22Rv1 (cell line): ENCODE results near the gene CNTN1.

Experiments used
- ZFX ChIP-seq: fragments of 450-650 bp; IDR thresholded peaks from 2 replicates; pipeline ENCODE4 v1.6.1; 2017; ENCODE audit warnings: antibody characterized with exemption, borderline replicate concordance
- TF ChIP-seq, protein P1 (sequence below): fragments of 450-650 bp; IDR thresholded peaks from 2 replicates; pipeline ENCODE4 v1.5.1; 2017; ENCODE audit warnings: mild to moderate bottlenecking

DNA sequence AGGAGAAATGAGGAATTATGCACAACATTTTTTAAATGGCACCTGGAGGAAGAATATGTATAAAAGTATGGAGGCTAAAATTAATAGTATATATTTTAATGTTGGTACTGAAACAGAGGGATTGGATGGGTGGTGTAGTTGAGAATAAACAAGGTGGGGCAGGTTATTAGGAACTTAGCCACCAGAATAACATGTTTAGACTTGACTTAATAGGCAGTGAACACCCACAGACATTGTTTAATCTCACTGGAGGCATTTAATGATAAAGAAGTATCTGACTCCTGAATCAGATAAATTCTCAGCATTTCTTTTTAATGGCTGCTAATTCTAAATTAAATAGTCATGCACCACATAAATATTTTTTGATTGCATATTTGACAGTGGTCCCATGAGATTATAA lies 139.7 kb downstream of the CNTN1 start:
- TF ChIP-seq, protein P1, sequence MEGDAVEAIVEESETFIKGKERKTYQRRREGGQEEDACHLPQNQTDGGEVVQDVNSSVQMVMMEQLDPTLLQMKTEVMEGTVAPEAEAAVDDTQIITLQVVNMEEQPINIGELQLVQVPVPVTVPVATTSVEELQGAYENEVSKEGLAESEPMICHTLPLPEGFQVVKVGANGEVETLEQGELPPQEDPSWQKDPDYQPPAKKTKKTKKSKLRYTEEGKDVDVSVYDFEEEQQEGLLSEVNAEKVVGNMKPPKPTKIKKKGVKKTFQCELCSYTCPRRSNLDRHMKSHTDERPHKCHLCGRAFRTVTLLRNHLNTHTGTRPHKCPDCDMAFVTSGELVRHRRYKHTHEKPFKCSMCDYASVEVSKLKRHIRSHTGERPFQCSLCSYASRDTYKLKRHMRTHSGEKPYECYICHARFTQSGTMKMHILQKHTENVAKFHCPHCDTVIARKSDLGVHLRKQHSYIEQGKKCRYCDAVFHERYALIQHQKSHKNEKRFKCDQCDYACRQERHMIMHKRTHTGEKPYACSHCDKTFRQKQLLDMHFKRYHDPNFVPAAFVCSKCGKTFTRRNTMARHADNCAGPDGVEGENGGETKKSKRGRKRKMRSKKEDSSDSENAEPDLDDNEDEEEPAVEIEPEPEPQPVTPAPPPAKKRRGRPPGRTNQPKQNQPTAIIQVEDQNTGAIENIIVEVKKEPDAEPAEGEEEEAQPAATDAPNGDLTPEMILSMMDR: no peak
- TF ChIP-seq ZFX: no peak
